ENCODE data around the gene CCDC169. TPM values are rescaled to one million over a fixed set of nuclear protein-coding genes. Genes with fewer than 3 reads are reported as not detected.
"Not testable (repeated sequence)": the region's sequence is repeated elsewhere in the genome, so short reads cannot be mapped to it uniquely, and the experiment has no call there.

The CCDC169 gene
- total RNA-seq (2014; rRNA removed; shearing (Covaris generic)): not detected in 2 replicates

GRCh38 chr13:36297366-36298338 is at the start of gene CCDC169:
Gene CCDC169 (minus strand): TSS chr13:36297814. CDS start chr13:36297719, 95 bp downstream.
- in situ Hi-C loops (cut with HindIII; ENCODE audit: low sequenced_read_pairs): no loop called here
- no peak for DNase-seq (ENCODE audit: low spot score)

- peak; percentile 95 for DNase-seq (ENCODE audit: low spot score)
- in situ Hi-C loops (cut with HindIII; ENCODE audit: low sequenced_read_pairs): no loop called here
Measured at GRCh38 chr13:36346222-36347083, 48.8 kb upstream of the CCDC169 start, which contains the start of gene SPART. Gene SPART (minus strand): TSS chr13:36346394. CDS start chr13:36335830, 10,564 bp downstream.

GRCh38 chr13:36345438-36346221 is 48.0 kb upstream of the CCDC169 start:
- in situ Hi-C loops (cut with HindIII; ENCODE audit: low sequenced_read_pairs): no loop called here
- DNase-seq (ENCODE audit: low spot score): peak; percentile 68

GRCh38 chr13:36344886-36345437 is 47.3 kb upstream of the CCDC169 start:
- DNase-seq (ENCODE audit: low spot score): peak; percentile 60

GRCh38 chr13:36344173-36344572 is 46.6 kb upstream of the CCDC169 start:
- in situ Hi-C loops (cut with HindIII; ENCODE audit: low sequenced_read_pairs): no loop called here
- no peak for DNase-seq (ENCODE audit: low spot score)

More at GRCh38 chr13:36344886-36345437, 47.3 kb upstream of the CCDC169 start:
- in situ Hi-C loops (cut with HindIII; ENCODE audit: low sequenced_read_pairs): no loop called here

GRCh38 chr13:36343766-36344165 is 46.2 kb upstream of the CCDC169 start:
- DNase-seq (ENCODE audit: low spot score): no peak
- in situ Hi-C loops (cut with HindIII; ENCODE audit: low sequenced_read_pairs): no loop called here

- no peak for DNase-seq (ENCODE audit: low spot score)
- in situ Hi-C loops (cut with HindIII; ENCODE audit: low sequenced_read_pairs): no loop called here
Measured at GRCh38 chr13:36342715-36343114, 45.1 kb upstream of the CCDC169 start.

- DNase-seq (ENCODE audit: low spot score): no peak
- in situ Hi-C loops (cut with HindIII; ENCODE audit: low sequenced_read_pairs): no loop called here
Measured at GRCh38 chr13:36341718-36342117, 44.1 kb upstream of the CCDC169 start.

- DNase-seq (ENCODE audit: low spot score): no peak
- in situ Hi-C loops (cut with HindIII; ENCODE audit: low sequenced_read_pairs): no loop called here
Measured at GRCh38 chr13:36339600-36340155, 42.1 kb upstream of the CCDC169 start.

- in situ Hi-C loops (cut with HindIII; ENCODE audit: low sequenced_read_pairs): no loop called here
- no peak for DNase-seq (ENCODE audit: low spot score)
Measured at GRCh38 chr13:36337938-36338641, 40.5 kb upstream of the CCDC169 start.

- in situ Hi-C loops (cut with HindIII; ENCODE audit: low sequenced_read_pairs): no loop called here
- no peak for DNase-seq (ENCODE audit: low spot score)
Measured at GRCh38 chr13:36332986-36333385, 35.4 kb upstream of the CCDC169 start.

- DNase-seq (ENCODE audit: low spot score); in situ Hi-C loops (cut with HindIII; ENCODE audit: low sequenced_read_pairs): not testable (repeated sequence)
Measured at GRCh38 chr13:36332255-36332654, 34.6 kb upstream of the CCDC169 start.

GRCh38 chr13:36331280-36331679 is 33.7 kb upstream of the CCDC169 start:
- in situ Hi-C loops (cut with HindIII; ENCODE audit: low sequenced_read_pairs): no loop called here
- DNase-seq (ENCODE audit: low spot score): no peak

GRCh38 chr13:36329361-36329760 is 31.7 kb upstream of the CCDC169 start:
- DNase-seq (ENCODE audit: low spot score): no peak
- in situ Hi-C loops (cut with HindIII; ENCODE audit: low sequenced_read_pairs): no loop called here

GRCh38 chr13:36328821-36329220 is 31.2 kb upstream of the CCDC169 start:
- in situ Hi-C loops (cut with HindIII; ENCODE audit: low sequenced_read_pairs): no loop called here
- no peak for DNase-seq (ENCODE audit: low spot score)

- in situ Hi-C loops (cut with HindIII; ENCODE audit: low sequenced_read_pairs): no loop called here
- DNase-seq (ENCODE audit: low spot score): no peak
Measured at GRCh38 chr13:36325912-36326311, 28.3 kb upstream of the CCDC169 start.

- in situ Hi-C loops (cut with HindIII; ENCODE audit: low sequenced_read_pairs); DNase-seq (ENCODE audit: low spot score): not testable (repeated sequence)
Measured at GRCh38 chr13:36324881-36325280, 27.3 kb upstream of the CCDC169 start.
